Gastrocnemius medialis (tissue), 4 donors: ENCODE measurements around the gene BOLA3. TPM values are rescaled to one million over a fixed set of nuclear protein-coding genes. Genes with fewer than 3 reads are reported as not detected.

ENCODE experiments used
- ATAC-seq, 2 donors: fragments of 150-250 bp; one replicate each; pipeline ENCODE4 v1.9.1; 2016
- DNase-seq, 2 donors: peaks; one replicate each; pipeline ENCODE4 v3.0.0-alpha.2; 2019
- H3K27ac ChIP-seq, 4 donors: fragments of 200-600 bp; sonication (generic); 1 replicate in 1 of 4; 2 replicates in 3 of 4; pipeline ENCODE4 v1.5.1; 2016 to 2018; ENCODE audit warnings: mild to moderate bottlenecking in 2 of 4, moderate library complexity in 1 of 4
- H3K27me3 ChIP-seq, 3 donors: fragments of 200-600 bp; sonication (generic) in 2 of 3; 1 replicate in 1 of 3; 2 replicates in 2 of 3; pipeline versions ENCODE4 v1.5.1 to v1.6.0; 2016 to 2019; ENCODE audit warnings: mild to moderate bottlenecking in 1 of 3, moderate library complexity in 1 of 3
- H3K36me3 ChIP-seq, 2 donors: fragments of 200-600 bp; sonication (generic) in 1 of 2; one replicate each; pipeline ENCODE4 v1.5.1; 2017 to 2018
- H3K4me1 ChIP-seq, 2 donors: fragments of 200-600 bp; sonication (generic) in 1 of 2; one replicate each; pipeline ENCODE4 v1.5.1; 2016 to 2017; ENCODE audit warnings: mild to moderate bottlenecking in 2 of 2
- H3K4me3 ChIP-seq, 4 donors: fragments of 200-600 bp; sonication (generic) in 3 of 4; 1 replicate in 1 of 4; 2 replicates in 3 of 4; pipeline ENCODE4 v1.5.1; 2016 to 2019; ENCODE audit warnings: mild to moderate bottlenecking in 2 of 4
- H3K9me3 ChIP-seq, 3 donors: fragments of 200-600 bp; sonication (generic) in 2 of 3; 1 replicate in 1 of 3; 2 replicates in 2 of 3; pipeline ENCODE4 v1.5.1; 2016 to 2019
- POLR2A ChIP-seq, 2 donors: fragments of 450-650 bp; IDR thresholded peaks; one replicate each; pipeline ENCODE4 v1.6.1; 2017; ENCODE audit warnings: antibody characterized with exemption in 2 of 2, mild to moderate bottlenecking in 2 of 2, moderate library complexity in 2 of 2
- in situ Hi-C, 4 donors: fragments of 200-750 bp; cut with MboI; loops; one replicate each; pipeline versions ENCODE4 v1.15.0 to v1.8.0; 2017; ENCODE audit warnings: low sequenced_read_pairs in 4 of 4
- intact Hi-C: fragments of 100-400 bp; cut with DNase I; formaldehyde crosslinking; loops from one replicate; pipeline ENCODE4 v1.15.1; 2023; ENCODE audit warnings: low total_unique reads
- total RNA-seq, 4 donors: library from RNA; depleted of rRNA; stranded (reverse); fragments of >200 nt; gene quantifications; one replicate each; pipeline versions ENCODE4 v1.1.0 to v1.2.3, GENCODE V29; 2016
- TF ChIP-seq, protein P1 (sequence below), 5 experiments: fragments of 450-650 bp in 3 of 5; fragments of 200-600 bp in 2 of 5; sonication (generic) in 2 of 5; IDR thresholded peaks in 4 of 5; conservative IDR thresholded peaks in 1 of 5; 1 replicate in 4 of 5; 2 replicates in 1 of 5; pipeline ENCODE4 v1.5.1; 2016 to 2019; ENCODE audit warnings: antibody characterized with exemption in 5 of 5, mild to moderate bottlenecking in 3 of 5, moderate library complexity in 3 of 5

The BOLA3 gene
- total RNA-seq, 4 donors from 2014 or later, result 32.2 to 114 (median 69.5) TPM

DNA sequence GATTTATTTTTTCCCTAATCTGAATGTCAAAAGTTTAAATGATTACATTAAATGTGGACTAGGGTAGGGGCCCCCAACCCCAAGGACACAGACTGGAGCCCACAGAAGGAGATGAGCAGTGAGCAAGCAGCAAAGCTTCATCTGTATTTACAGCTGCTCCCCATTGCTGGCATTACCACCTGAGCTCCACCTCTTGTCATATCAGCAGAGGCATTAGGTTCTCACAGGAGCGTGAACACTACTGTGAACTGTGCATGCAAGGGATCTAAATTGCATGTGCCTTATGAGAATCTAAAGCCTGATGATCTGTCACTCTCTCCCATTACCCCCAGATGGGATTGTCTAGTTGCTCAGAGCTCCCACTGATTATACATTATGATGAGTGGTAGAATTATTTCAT lies 27.2 kb upstream of the BOLA3 start:
- intact Hi-C loops (loop anchor here (10.0 kb wide), 1 partner anchor 350 kb away; the partner anchor contains the start of gene STAMBP), in situ Hi-C loops (loop anchor here in 1 of 4 donors (25.0 kb wide), 1 partner anchor 338 kb away; the partner anchor contains the start of gene STAMBP)
- Histone ChIP-seq H3K9me3 (no peaks in the 10 kb centered on the region), H3K4me1 (peaks cover 30 to 31% of the 10 kb centered on the region in 2 donors), H3K27ac (no peak overlapping the region), H3K36me3 (peaks cover 0 to 25% of the 10 kb centered on the region in 2 donors), H3K4me3 (no peak overlapping the region), H3K27me3 (no peaks in the 10 kb centered on the region)
- DNase-seq (no peak), ATAC-seq (no peak)
- TF ChIP-seq POLR2A (IDR thresholded peaks at IDR 0.05), result no peak
- TF ChIP-seq, protein P1, sequence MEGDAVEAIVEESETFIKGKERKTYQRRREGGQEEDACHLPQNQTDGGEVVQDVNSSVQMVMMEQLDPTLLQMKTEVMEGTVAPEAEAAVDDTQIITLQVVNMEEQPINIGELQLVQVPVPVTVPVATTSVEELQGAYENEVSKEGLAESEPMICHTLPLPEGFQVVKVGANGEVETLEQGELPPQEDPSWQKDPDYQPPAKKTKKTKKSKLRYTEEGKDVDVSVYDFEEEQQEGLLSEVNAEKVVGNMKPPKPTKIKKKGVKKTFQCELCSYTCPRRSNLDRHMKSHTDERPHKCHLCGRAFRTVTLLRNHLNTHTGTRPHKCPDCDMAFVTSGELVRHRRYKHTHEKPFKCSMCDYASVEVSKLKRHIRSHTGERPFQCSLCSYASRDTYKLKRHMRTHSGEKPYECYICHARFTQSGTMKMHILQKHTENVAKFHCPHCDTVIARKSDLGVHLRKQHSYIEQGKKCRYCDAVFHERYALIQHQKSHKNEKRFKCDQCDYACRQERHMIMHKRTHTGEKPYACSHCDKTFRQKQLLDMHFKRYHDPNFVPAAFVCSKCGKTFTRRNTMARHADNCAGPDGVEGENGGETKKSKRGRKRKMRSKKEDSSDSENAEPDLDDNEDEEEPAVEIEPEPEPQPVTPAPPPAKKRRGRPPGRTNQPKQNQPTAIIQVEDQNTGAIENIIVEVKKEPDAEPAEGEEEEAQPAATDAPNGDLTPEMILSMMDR (IDR thresholded peaks at IDR 0.05 in 4 of 5, conservative IDR thresholded peaks at IDR 0.05 in 1 of 5), result no peak

DNA sequence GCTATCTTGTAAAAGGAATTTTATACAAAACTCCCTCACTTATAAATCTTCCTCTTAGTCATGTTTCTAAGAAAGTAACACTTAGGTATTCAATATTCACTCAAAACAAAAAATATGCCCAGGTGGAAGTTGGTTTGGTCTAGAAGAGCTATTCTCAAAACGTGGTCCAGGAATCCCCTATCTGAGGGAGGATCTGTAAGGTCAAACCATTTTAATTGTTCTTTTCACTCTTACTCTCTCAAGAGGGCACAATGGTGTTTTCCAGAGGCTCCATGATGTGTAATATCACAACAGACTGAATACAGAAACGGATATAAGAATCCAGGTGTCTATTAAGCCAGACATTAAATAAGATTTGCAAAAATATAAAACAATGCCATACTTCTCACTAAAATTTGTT lies 21.0 kb upstream of the BOLA3 start:
- ATAC-seq (no peak), DNase-seq (no peak)
- no peaks in the 10 kb centered on the region for H3K9me3 ChIP-seq
- no peak for TF ChIP-seq POLR2A (IDR thresholded peaks at IDR 0.05)
- TF ChIP-seq, protein P1 (IDR thresholded peaks at IDR 0.05 in 4 of 5, conservative IDR thresholded peaks at IDR 0.05 in 1 of 5), result no peak
- no peaks in the 10 kb centered on the region for H3K27me3 ChIP-seq
- intact Hi-C loops, result no loop called here
- in situ Hi-C loops, result loop anchor here in 1 of 4 donors (25.0 kb wide), 1 partner anchor 331 kb away; the partner anchor contains the start of gene STAMBP
- no peak overlapping the region for H3K4me3 ChIP-seq
- H3K4me1 ChIP-seq, result peaks cover 0 to 5% of the 10 kb centered on the region in 2 donors
- H3K27ac ChIP-seq, result no peak overlapping the region
- H3K36me3 ChIP-seq, result peaks cover 0 to 85% of the 10 kb centered on the region in 2 donors

DNA sequence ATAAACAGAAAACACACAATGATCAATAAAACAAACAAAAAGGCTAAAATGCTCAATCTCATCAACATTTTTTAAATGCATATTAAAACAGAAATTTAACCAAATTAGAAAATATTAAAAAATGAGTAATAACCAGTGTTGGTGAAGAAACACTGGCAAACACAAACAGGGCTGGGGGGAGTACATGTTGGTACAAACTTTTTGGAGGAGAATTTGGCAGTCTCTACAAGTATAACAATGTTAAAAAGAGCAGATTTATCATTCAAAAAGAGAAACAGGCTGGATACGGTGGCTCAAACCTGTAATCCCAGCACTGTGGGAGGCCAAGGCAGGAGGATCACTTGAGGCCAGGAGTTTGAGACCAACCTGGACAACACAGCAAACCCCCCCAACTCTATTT lies 17.0 kb upstream of the BOLA3 start:
- TF ChIP-seq, protein P1 (IDR thresholded peaks at IDR 0.05 in 4 of 5, conservative IDR thresholded peaks at IDR 0.05 in 1 of 5), result no peak
- no peak for TF ChIP-seq POLR2A (IDR thresholded peaks at IDR 0.05)
- no peak for DNase-seq
- no peaks in the 10 kb centered on the region for H3K9me3 ChIP-seq
- H3K4me3 ChIP-seq, result no peak overlapping the region
- ATAC-seq, result no peak
- intact Hi-C loops (no loop called here), in situ Hi-C loops (loop anchor here in 1 of 4 donors (25.0 kb wide), 1 partner anchor 327 kb away; the partner anchor contains the start of gene STAMBP)
- no peaks in the 10 kb centered on the region for H3K27me3 ChIP-seq
- no peaks in the 10 kb centered on the region for H3K4me1 ChIP-seq
- H3K36me3 ChIP-seq, result peaks cover 0 to 89% of the 10 kb centered on the region in 2 donors
- no peak overlapping the region for H3K27ac ChIP-seq

DNA sequence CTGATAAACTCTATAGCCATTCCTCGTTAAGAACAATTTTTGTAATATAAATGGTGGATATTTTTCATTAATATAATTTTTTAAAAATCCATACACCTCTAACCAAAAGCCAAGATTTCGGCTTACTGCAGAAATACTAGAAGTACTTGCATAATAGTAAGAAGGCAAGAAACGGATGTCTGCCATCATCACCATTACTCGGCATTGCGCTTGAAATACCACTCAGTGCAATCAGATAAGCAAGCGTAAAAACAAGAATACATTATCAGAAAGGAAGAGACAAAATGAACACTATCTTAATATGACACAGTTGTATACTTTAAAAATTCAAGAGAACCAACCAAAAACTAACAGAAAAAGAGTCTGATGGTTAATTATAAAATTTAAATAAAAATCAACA lies 15.2 kb upstream of the BOLA3 start:
- intact Hi-C loops, result no loop called here
- no peak for TF ChIP-seq POLR2A (IDR thresholded peaks at IDR 0.05)
- TF ChIP-seq, protein P1 (IDR thresholded peaks at IDR 0.05 in 4 of 5, conservative IDR thresholded peaks at IDR 0.05 in 1 of 5), result no peak
- in situ Hi-C loops, result loop anchor here in 1 of 4 donors (25.0 kb wide), 1 partner anchor 326 kb away; the partner anchor contains the start of gene STAMBP
- Histone ChIP-seq H3K4me1 (no peaks in the 10 kb centered on the region), H3K27ac (no peak overlapping the region), H3K36me3 (peaks cover 0 to 84% of the 10 kb centered on the region in 2 donors), H3K27me3 (no peaks in the 10 kb centered on the region), H3K9me3 (no peaks in the 10 kb centered on the region), H3K4me3 (no peak overlapping the region)
- no peak for ATAC-seq
- DNase-seq, result no peak
